NCI-H2227 (cell line): ENCODE measurements around the gene TCEAL1.
A peak's percentile ranks its signal among the peaks of the same experiment; 100 is the strongest.
"Not testable (repeated sequence)": the region's sequence is repeated elsewhere in the genome, so short reads cannot be mapped to it uniquely, and the experiment has no call there.

Source experiments
- DNase-seq: peaks from one replicate; lab custom pipeline; 2025; ENCODE audit not compliant: unreplicated experiment; lab: John Stamatoyannopoulos, UW

The TCEAL1 gene

GRCh38 chrX:103631145-103631544, 2.4 kb downstream of the TCEAL1 start:
- no peak for DNase-seq

DNA sequence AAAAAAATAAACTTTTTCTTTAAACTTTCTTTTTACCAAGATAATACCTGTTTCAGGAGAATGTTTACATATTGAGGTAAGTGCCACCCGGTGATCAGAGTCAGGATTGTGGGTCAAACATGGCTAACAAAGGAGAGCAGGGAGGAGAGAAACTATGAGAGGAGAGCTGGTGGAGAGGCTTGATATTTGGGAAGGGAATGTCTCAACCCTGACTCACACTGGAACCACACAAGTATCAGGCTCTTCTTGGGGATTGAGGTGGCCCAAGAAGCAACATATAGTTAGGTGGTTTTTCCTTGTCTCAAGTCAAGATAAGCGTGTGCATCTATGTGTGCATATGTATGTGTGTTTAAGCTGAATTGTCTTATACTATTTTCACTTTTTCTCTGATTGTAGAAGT, 6.7 kb downstream of the TCEAL1 start:
- no peak for DNase-seq

- DNase-seq, result peak; percentile 4
These were observed 9.0 kb downstream of the TCEAL1 start for GRCh38 chrX:103637604-103638338.

DNA sequence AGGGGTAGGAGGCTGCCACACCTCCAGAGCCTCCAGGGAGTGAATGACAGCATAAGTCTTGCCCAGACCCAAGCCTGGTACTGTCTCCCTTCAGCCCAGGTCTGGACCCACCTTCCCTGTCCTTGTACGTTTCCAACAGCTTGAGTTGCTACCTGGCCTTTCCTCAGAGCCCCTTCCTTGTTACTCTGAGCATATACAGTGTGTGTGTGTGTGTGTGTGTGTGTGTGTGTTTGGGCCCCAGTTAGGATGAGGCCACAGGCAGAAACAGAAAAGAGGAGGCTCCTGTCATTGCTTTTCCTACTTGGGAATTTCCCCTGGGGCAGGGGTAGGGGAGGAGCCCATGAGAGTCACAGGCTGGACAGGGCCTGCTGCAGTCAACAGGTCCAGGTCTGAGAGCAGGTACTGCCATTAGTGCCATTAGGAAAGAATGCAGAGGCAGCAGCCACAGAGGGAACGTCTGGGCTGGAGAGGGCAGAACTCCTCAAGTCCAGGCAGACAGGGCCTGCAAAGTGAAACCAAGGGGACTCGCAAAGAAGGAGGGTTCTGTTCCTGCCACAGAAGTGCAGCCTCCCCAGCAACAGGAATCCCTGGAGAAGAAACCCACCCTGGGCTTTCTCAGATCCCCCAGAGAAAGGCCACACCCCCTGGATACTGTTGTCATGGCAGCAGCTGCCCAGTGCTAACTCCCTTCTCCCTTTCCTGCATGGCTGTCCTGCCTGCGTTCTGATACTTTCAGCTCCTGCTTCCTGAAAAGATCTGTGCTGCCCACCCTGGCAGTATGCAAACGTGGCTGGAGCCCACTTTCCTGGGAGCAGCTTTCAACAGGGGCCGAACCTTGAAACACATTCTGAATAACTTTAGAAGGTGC, 9.9 kb downstream of the TCEAL1 start:
- peak; percentile 82 for DNase-seq

DNA sequence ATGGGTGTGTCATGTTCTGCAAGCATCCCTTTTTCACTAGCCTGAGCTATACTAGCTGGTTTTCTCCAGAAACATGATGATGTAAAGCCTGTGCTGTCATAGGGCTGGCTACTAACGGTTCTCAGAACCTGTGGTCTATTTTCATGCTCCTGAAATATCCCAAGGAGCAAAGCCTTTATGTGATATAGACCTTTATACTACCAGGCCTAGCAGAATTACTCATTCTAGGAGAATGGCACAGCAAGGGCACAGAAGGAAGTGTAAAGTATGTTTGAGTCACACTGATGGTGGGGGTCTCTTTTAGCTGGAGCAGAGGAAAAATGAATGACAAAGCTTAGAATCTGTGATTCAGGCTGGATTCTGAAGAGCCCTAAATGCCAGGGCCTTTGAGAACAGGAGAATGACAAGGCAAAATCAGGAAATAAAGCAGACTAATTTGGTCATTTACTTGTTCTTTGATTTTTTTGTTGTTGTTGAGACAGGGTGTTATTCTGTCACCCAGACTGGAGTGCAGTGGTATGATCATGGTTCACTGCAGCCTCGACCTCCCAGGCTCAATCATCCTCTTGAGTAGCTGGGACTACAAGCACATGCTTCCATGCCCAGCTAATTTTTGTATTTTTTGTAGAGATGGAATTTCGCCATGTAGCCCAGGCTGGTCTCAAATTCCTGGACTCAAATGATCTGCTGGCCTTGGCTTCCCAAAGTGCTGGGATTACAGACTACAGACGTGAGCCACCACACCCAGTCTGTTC, 11.8 kb downstream of the TCEAL1 start:
- no peak for DNase-seq

DNA sequence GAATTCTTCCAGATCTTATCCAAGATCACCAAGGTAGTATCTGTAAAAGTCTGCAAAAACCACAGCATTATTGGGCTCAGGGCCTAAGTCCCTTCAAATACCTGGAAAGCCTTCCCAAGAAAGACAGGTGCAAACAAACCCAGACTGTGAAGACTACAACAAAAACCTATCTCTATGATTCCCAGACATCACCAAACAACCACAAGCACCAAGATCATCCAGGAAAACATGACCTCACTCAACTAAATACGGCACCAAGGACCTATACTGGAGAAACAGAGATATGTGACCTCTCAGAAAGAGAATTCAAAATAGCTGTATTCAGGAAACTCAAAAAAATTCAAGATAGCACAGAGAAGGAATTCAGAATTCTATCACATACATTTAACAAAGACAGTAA, 15.3 kb downstream of the TCEAL1 start:
- no peak for DNase-seq

DNA sequence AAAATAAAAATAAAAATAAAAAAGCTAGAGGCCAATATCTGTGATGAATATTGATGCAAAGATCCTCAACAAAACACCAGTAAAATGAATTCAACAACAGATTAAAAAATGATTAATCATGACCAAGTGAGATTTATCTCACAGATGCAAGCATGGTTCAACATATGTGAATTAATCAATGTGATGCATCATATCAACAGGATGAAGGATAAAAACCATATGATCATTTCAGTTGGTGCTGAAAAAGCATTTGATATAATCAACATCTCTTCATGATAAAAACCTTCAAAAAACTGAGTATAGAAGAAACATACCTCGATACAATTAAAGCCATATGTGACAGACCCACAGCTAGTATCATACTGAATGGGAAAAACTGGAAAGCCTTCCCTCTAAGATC, 18.9 kb downstream of the TCEAL1 start:
- DNase-seq, result no peak

DNA sequence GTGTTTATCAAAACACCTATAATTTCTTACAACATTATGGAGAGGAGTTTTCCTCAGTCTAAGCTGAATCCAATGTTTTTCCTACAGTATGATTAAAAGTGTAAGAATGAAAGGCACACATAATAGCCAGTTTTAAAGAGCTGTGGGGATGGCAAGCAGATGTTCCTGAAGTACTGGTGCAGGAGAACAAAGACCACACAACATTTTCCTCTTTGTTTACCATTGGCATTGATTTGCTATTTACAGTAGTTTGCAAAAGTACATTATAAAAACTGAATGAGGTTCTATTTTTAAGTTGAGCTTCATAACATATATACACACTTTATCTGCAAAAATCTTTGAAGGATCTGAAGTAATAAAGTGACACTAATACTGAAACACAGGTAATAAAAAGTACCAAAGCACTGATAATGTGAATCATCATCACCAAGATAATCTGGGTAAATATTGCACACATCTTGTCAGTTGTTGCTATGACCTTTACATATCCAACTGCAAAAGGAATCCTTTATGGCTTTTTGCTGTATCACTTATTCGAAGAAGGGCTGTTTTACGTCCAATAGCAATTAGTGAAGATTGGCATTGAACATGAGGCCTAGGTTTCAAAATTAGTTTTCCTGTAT, 22.5 kb downstream of the TCEAL1 start:
- no peak for DNase-seq

GRCh38 chrX:103655230-103656000, 26.6 kb downstream of the TCEAL1 start:
- DNase-seq, result not testable (repeated sequence)

DNA sequence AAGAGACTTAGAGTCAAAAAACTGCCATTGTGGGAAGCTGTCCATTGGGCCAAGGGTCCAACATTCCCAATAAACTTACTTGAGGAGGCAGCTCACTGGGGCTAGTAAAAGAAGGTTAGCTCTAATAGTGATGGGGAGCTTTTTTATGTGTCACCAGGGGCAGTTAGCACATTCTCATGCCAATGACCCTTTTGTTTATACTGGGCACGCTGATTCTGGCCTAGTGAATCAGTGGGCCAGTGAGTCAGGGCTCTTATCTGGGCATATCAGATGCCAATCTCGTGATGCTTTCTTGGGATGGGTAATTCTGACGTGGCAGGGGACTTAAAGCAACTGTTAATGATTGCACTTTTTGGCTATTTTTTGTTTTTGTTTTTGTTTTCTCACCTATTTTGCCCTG, 27.8 kb downstream of the TCEAL1 start:
- no peak for DNase-seq

- DNase-seq, result not testable (repeated sequence)
These were observed 28.3 kb downstream of the TCEAL1 start for GRCh38 chrX:103657066-103657465.

DNA sequence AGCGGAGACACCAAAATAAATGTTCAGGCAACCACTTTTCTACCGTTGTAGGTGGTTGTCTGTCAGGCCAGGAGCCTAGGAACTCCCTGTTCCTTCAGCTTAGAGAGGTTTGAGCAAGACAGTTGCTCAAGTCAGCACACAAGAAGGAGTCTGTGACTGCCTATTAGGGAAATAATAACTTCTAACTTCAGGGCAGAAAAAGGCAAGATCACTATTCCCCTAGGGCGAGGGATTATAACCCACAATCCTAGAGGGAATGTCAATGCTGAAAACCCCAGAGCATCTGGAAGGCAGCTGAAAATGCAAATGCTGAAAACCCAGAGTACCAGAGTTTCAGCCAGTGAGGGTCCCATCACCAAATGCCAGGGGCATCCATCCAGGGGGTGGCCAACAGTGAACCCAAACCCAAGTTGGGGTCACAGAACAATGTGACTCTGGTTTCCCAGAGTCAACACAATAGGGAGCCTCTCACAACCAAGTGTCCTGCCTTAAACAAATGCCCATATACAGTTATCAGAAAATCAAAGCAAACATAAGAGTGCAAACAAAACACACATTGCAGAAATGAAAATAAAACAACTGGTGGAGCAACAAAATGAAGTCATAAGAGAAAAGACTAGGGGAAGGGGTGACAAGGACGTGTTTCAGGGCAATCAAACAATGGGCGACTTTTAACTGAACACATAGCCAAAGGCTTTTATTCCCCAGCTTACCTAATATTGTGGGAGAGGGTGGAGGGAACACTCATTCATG, 30.1 kb downstream of the TCEAL1 start:
- no peak for DNase-seq

GRCh38 chrX:103659460-103659859, 30.7 kb downstream of the TCEAL1 start:
- DNase-seq, result not testable (repeated sequence)

DNA sequence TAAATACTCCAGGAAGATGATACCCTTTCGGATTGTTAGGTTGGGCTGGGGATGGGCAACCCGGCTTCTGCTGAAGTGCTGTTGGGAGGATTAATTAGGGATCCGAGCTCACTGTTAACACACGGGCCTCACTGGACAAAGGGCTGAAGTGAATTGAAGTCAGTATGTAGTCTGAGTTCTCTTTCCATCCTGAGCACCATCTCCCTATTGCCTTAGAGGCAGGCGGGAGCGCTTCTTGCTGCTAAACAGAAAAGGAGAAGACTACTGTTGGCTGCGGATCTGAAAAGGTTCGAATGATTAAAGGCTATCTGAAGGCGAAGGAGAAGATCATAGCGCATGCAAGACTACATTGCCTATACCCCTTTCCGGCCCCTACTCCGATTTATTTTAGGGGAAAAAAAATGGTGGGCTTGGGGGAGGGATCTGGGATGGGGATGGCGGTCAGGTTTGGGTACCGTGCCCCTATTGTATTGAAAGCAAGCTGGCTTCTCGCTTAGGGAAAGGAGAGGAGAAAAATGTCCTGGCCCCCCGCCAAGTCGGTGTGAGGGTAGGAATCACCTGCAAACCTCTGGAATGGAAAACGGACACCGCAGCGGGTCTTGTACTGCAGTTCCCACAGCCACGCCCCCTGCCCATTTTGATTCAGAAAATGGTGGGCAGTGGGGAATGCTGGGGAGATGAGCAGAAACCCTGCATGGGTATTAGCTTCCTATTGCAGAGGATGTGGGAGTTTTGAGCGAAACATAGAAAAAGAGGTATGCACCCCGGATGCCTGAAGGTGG, 35.4 kb downstream of the TCEAL1 start:
- DNase-seq, result peak; percentile 61

DNA sequence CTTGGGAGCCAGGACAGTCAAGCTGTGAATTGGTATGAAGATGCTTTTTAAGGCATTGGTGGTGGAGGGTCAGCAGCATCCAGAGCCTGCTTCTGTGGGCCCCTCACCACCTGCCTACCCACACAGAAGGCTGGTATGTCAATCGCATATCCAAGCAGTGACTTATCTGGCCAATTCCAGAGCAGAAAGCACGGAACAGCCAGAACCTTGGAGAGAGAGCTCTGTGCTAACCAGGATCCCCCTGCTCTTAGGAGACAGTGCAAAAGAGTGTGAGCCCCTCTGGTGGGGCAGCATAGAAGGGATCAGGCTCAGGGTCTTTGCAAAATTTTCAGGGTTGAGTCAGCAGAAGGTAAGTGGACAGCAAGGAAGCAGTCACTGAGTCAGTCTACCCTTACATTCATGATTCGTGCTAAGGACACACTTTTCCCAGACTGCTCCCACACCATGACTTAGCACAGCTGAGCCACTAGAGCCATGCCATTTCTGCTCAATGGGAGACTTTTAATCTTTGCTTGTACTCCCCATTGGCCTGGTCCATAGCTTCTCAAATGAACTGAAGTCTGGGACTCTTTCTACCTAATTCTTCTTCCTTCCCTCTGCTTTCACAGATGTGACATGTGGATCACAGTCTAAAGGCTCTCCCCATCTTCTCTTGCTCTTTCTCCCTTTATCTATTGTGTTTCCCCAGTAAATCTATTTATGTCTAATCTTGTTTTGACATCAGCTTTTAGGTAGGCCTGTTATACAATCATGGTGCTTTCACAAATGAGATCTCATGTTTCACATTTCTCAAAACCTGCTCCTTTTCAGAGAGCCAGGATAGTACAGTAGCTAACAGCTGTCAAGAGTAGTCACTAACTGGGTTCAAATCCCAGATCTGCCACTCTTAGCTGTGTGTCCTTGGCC, 37.7 kb downstream of the TCEAL1 start:
- DNase-seq, result no peak

- DNase-seq, result no peak
These were observed 41.0 kb downstream of the TCEAL1 start for GRCh38 chrX:103669745-103670144.

GRCh38 chrX:103674531-103675454, 46.0 kb downstream of the TCEAL1 start:
- no peak for DNase-seq
